Lung (tissue), 12 donors: ENCODE results near the gene ABHD16B. TPM values are rescaled to one million over a fixed set of nuclear protein-coding genes. Genes with fewer than 3 reads are reported as not detected.

Experiments
- ATAC-seq: fragments of 200-7000 bp; cut with Tn5 transposase; one replicate; pipeline ENCODE4 v1.9.1; 2020; ENCODE audit warnings: moderate number of reproducible peaks; ENCODE audit not compliant: insufficient read depth, low FRiP score
- DNase-seq, 3 donors: peaks; one replicate each; pipeline ENCODE4 v3.0.0-alpha.2; 2013 to 2017
- H3K27ac ChIP-seq, 2 donors: one replicate each; pipeline ENCODE4 v1.5.1; 2013; ENCODE audit warnings: mild to moderate bottlenecking in 2 of 2, moderate library complexity in 2 of 2, control low read depth in 1 of 2, inconsistent platforms in 1 of 2, low read depth in 1 of 2, low read length in 1 of 2
- H3K27me3 ChIP-seq, 3 donors: one replicate each; pipeline ENCODE4 v1.5.1; 2013; ENCODE audit warnings: low read length in 2 of 3; ENCODE audit not compliant: control insufficient read depth in 3 of 3, insufficient read depth in 3 of 3
- H3K36me3 ChIP-seq, 4 donors: one replicate each; pipeline ENCODE4 v1.5.1; 2013; ENCODE audit warnings: low read length in 4 of 4, mild to moderate bottlenecking in 1 of 4, moderate library complexity in 1 of 4; ENCODE audit not compliant: control insufficient read depth in 4 of 4, insufficient read depth in 4 of 4
- H3K4me1 ChIP-seq, 5 donors: one replicate each; pipeline ENCODE4 v1.5.1; 2013; ENCODE audit warnings: low read length in 5 of 5, mild to moderate bottlenecking in 2 of 5, moderate library complexity in 1 of 5; ENCODE audit not compliant: control insufficient read depth in 5 of 5, insufficient read depth in 5 of 5
- H3K4me3 ChIP-seq: one replicate; pipeline ENCODE4 v1.5.1; 2013; ENCODE audit warnings: mild to moderate bottlenecking, control low read depth, moderate library complexity
- H3K9ac ChIP-seq, 2 donors: one replicate each; pipeline ENCODE4 v1.5.1; 2013; ENCODE audit warnings: low read length in 2 of 2, control low read depth in 1 of 2; ENCODE audit not compliant: insufficient read depth in 1 of 2
- H3K9me3 ChIP-seq, 4 donors: one replicate each; pipeline ENCODE4 v1.5.1; 2013; ENCODE audit warnings: low read length in 3 of 4, mild to moderate bottlenecking in 1 of 4, moderate library complexity in 1 of 4; ENCODE audit not compliant: control insufficient read depth in 4 of 4, insufficient read depth in 3 of 4
- WGBS, 2 donors: extraction: QIAGEN DNeasy Blood & Tissue Kit; methylation state at CpG; one replicate each; pipeline ENCODE4 v1.1.7; 2013; 5-methylcytosine and 5-hydroxymethylcytosine counted together
- polyA plus RNA-seq, 2 donors: library from polyadenylated mRNA; stranded (reverse); fragments of 200-250 nt; gene quantifications; one replicate each; pipeline ENCODE4 v1.2.1, GENCODE V29; 2013
- total RNA-seq, 2 donors: library from RNA; depleted of rRNA in 1 of 2; stranded (reverse); fragments of >200 nt in 1 of 2; gene quantifications; one replicate each; pipeline ENCODE4 v1.2.1, GENCODE V29; 2014 to 2021
- TF ChIP-seq, protein P1 (sequence below): IDR thresholded peaks from 2 replicates; pipeline ENCODE4 v1.5.1; 2012; ENCODE audit warnings: mild to moderate bottlenecking; ENCODE audit errors: control extremely low read depth, extremely low read depth
- donor health status: control.
- donor health status: control.
- donor health status: Bipolar disorder and iron deficiency.
- donor health status: healthy.
- donor health status: DM: yes; HTN: yes; CAD: no.

The ABHD16B gene
- total and polyA plus RNA-seq, 4 donors, result 0.89 to 1.5 TPM; not detected in 2

GRCh38 chr20:63886921-63887320 is 25.6 kb downstream of the ABHD16B start:
- Histone ChIP-seq H3K27ac (no peak overlapping the region), H3K36me3 (peaks cover 9 to 78% (median 13%) of the 10 kb centered on the region in 4 donors), H3K9ac (no peak overlapping the region), H3K9me3 (no peaks in the 10 kb centered on the region), H3K4me1 (peaks cover 0 to 3% (median 0%) of the 10 kb centered on the region in 5 donors), H3K4me3 (no peak overlapping the region), H3K27me3 (no peaks in the 10 kb centered on the region)
- no peak for ATAC-seq
- WGBS, 2 donors, result 95 to 96% methylated on average over 11 of the region's 11 CpGs
- TF ChIP-seq, protein P1, sequence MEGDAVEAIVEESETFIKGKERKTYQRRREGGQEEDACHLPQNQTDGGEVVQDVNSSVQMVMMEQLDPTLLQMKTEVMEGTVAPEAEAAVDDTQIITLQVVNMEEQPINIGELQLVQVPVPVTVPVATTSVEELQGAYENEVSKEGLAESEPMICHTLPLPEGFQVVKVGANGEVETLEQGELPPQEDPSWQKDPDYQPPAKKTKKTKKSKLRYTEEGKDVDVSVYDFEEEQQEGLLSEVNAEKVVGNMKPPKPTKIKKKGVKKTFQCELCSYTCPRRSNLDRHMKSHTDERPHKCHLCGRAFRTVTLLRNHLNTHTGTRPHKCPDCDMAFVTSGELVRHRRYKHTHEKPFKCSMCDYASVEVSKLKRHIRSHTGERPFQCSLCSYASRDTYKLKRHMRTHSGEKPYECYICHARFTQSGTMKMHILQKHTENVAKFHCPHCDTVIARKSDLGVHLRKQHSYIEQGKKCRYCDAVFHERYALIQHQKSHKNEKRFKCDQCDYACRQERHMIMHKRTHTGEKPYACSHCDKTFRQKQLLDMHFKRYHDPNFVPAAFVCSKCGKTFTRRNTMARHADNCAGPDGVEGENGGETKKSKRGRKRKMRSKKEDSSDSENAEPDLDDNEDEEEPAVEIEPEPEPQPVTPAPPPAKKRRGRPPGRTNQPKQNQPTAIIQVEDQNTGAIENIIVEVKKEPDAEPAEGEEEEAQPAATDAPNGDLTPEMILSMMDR, result no peak
- no peak for DNase-seq

- peaks cover 8 to 56% (median 11%) of the 10 kb centered on the region in 4 donors for H3K36me3 ChIP-seq
- no peak overlapping the region for H3K4me3 ChIP-seq
- no peaks in the 10 kb centered on the region for H3K9me3 ChIP-seq
- TF ChIP-seq, protein P1, result no peak
- DNase-seq (no peak), ATAC-seq (no peak)
- peaks cover 0 to 5% (median 3%) of the 10 kb centered on the region in 5 donors for H3K4me1 ChIP-seq
- no peaks in the 10 kb centered on the region for H3K27me3 ChIP-seq
- H3K9ac ChIP-seq, result no peak overlapping the region
- peak overlapping the region in 1 of 2 donors; percentile 3 for H3K27ac ChIP-seq
- WGBS, 2 donors, result 62 to 84% methylated on average over 25 of the region's 25 CpGs
These were observed 28.2 kb downstream of the ABHD16B start for GRCh38 chr20:63889241-63890200.

- TF ChIP-seq, protein P1, result no peak
- no peak for ATAC-seq
- Histone ChIP-seq H3K9me3 (no peaks in the 10 kb centered on the region), H3K4me3 (no peak overlapping the region), H3K27ac (peak overlapping the region in 1 of 2 donors; percentile 3), H3K4me1 (peaks cover 0 to 5% (median 3%) of the 10 kb centered on the region in 5 donors), H3K9ac (no peak overlapping the region), H3K36me3 (peaks cover 8 to 51% (median 11%) of the 10 kb centered on the region in 4 donors), H3K27me3 (no peaks in the 10 kb centered on the region)
- no peak for DNase-seq
- WGBS, 2 donors, result 45 to 66% methylated on average over 7 of the region's 7 CpGs
These were observed 28.9 kb downstream of the ABHD16B start for GRCh38 chr20:63890201-63890576.
